Activated CD8-positive, alpha-beta memory T cell treated with anti-CD3 and anti-CD28 coated beads for 48 hours (primary cell): ENCODE results near the gene CLIC2.

Experiments used
- DNase-seq, 3 experiments: peaks; one replicate each; pipeline ENCODE4 v3.0.0-alpha.2; 2020; ENCODE audit warnings: low read depth in 2 of 3, low spot score in 2 of 3

Gene CLIC2

DNA sequence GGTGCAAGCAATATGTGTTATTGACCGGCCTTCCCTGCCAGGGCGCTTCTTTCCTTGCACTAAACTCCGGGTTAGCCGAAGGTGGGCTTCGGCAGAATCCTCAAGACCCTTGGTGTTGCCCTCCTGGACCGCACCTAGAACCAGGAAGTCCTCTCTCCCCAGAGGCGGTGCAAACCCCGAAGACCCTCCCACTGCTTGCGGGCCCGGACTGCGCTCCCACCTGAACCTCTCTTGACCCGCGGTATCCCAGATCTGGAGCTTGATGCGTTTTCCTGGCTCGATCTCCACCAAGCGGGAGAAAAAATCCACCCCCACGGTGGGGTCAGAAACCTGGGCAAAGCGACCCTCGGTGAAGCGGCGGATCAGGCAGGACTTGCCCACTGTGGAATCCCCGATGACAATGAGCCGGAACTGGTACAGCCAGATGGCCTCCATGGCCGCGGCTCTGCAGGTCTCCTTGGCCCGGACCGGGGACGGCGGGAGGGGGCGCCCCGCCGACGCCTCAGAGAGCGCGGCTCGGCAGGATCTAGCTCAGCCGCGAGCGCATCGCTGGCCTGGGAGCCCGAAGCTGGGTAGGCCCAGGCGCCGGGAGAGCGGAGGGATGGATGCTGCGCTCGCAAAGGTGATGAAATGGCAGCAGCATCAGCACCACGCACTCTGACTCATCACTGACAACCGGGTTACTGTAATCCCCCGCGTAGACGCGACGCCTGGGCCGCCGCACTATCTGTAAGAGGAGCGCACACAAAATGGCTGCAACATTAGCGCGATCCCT, 70.4 kb downstream of the CLIC2 start, which contains the start of gene RAB39B:
Gene RAB39B, minus strand, starts transcription at position 638 of the 775 bp plus-strand sequence. Its CDS starts 203 bp downstream, at position 435.
- DNase-seq: peak; percentile 32 to 53 (median 37)

DNA sequence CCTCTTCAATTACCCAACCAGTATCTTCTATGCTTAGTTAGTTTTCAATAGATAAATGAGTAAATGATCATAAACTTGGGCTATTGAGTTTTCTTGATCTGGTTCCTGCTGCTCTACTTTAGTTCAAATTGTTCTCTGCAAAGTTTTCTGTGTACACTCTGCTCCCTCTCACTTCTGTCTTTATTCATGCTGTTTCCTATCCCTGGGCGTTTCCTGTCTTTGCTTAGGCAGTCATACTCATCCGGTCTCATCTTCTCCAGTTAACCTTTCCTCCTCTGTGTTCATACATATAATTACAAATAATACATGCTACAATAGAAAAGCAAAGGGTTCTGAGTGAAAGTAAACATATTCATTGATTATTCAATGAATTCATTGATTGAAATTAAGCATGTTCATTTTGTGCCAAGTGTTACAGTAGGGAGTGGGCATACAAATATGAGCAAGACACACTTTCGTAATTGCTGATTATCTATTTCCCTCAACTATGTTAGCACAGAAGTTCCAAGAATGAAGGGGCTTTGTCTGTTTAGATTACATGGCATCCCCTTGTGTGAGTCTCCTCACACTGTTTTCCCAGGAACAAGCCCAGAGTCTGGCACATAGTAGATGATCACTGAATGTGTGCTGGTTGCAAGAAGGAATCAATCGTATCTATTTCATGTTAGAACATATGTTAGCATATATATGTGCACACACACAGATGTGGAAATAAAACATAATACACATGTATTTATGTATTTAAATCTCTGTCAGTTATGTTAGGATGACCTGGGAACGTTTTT, 71.3 kb downstream of the CLIC2 start:
- DNase-seq: no peak

DNA sequence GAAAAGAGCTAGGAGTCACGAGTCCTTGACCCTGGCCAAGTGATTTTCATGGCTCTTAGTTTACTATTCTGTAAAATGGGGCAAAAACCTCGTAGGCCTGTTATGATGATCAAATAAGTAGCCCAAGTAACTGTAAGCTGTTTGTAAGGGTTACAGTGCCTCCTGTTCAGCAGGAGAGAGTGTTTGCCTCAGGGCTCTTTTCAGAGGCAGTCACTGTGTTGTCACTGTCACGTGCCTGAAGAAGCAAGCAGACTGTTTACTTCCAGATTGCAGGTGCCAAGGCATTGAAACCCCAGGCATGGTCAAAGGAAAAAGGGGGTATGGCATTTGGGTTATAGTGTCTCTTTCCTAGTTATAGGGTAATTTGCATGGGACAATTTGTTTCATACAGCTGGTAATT, 74.7 kb downstream of the CLIC2 start:
- DNase-seq: no peak

DNA sequence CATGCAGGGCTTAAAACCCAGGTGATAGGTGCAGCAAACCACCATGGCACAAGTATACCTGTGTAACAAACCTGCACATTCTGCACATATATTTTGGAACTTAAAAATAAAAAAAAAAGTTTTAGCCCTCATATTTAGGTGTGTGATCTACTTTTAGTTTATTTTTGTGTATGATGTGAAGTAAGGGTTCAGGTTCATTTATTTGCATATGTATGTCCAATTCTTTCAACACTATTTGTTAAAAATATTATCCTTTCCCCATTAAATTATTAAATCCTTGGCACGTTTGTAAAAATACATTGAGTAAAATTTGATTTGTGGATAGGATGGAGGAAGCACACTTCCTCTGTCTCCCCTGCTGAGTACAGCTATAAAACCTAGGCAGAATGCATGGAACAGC, 83.0 kb downstream of the CLIC2 start:
- DNase-seq: no peak

DNA sequence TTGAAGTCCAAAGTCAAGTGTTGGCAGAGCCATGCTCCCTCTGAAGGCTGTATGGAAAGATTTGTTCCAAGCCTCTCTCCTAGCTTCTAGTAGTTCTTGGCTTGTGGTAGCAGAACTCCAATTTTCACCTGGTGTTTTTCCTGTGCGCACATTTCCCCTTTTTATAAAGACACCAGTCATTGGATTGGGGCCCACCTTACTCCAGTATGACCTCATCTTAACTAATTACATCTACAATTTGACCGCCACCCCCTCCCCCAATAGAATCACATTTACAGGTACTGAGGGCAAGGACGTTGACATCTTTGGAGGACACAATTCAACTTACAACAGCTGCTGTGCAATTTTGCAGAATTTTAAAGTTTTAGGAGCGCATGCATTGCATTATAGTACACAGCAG, 86.9 kb downstream of the CLIC2 start:
- DNase-seq: no peak

DNA sequence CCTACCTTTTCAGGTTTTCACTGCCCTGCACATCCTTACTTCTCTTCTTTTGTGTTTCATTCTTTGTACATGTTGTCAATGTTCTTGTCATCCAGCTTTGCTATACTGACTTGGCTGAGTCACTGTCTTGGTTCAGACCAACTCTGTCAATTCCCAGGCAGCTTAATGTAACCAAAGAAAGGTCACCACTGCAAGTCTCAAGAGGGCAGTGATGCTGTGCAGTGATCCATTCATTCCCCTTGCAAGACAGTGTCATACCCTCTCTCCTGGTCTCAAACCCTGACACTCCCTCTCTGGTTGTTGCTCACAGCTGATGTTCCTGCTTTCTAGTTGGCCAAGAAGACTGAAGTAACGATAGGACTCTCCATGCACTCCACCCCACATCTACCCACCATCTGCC, 87.7 kb downstream of the CLIC2 start:
- DNase-seq: no peak

DNA sequence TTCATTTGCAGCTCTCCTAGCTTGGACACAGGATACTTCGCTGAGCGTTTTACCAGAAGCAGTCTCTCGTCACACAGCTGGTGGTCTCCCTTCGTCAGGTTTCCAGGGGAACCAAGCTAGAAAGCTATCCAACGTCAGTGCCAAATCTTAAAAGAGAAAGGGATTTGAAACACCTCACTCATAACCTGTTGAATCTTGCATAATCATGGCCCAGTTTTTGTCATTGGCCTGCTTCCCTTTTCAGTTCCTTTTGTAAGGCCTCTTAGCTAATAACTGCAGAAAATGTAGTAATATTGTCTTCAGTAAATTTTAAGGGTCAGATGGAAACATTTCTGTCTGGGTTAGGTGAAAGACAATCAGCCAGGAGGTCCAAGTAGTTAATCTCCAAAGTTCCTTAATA, 92.1 kb downstream of the CLIC2 start:
- DNase-seq: no peak

DNA sequence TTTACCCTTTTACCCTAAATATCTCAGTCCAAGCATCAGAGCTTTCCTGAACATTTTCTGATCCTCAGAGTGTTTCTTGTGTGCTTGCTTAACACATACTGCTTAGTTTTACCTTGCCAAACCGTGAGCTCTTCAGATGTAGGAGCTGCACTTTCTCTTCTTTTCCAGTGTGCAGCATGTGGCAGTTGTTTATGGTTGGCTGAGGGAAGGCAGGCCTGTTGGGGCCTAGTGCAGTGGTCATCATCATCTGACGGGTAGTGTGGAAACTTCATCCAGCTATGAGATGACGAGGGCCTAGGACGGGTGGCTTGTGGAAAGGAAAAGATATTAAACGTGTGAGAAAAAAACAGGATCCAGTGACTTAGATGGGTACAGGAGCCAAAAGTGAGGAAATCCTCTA, 96.7 kb downstream of the CLIC2 start:
- DNase-seq: no peak

DNA sequence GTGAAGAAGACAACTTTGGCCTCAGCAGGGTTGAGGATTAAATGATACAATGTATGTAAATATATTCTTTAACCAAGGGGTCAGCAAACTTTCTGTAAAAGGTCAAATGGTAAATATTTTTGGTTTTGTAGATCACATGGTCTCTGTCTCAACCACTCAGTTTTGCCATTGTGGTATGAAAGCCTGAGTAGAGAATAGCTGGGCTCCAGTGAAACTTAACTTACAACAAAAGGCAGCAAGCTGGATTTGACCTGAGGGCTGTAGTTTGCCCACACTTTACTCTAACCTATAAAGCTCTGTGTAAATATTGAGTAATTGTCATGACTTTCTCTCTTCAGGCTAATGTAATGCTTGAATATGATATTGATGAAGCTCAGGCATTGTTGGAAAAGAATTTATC, 98.5 kb downstream of the CLIC2 start:
- no peak for DNase-seq

DNA sequence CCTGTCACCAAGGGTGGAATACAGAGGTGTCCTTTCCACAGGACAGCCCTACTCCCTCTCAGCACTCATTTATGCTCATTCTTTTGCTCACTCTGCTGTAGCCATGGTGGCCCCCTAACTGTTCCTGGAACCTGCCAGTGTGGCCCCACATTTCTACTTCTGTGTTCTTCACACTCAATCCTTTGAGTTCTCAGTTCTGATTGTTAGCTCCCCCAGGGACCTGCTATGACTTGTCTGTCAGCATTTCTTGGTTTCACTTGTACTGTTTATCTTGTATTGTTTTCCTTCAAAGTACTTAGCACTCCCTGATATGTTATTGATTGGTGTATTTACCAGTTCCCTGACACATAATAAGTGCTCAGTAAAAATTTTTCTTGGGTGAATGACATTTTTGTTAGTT, 103.3 kb downstream of the CLIC2 start:
- DNase-seq: no peak
